Measurements from ENCODE around the gene RCCD1.

The RCCD1 gene

GRCh38 chr15:90957791-90958190 is 3.1 kb downstream of the RCCD1 start:
- DNase-seq = peak in 2 of 10 donors; percentile 55 to 79
- intact Hi-C loops (cut with DNase I) = no loop called here

- intact Hi-C loops (cut with DNase I) = no loop called here
- DNase-seq = peak in 2 of 10 donors; percentile 40 to 56
Measured at GRCh38 chr15:90959028-90959595, 4.4 kb downstream of the RCCD1 start.

DNA sequence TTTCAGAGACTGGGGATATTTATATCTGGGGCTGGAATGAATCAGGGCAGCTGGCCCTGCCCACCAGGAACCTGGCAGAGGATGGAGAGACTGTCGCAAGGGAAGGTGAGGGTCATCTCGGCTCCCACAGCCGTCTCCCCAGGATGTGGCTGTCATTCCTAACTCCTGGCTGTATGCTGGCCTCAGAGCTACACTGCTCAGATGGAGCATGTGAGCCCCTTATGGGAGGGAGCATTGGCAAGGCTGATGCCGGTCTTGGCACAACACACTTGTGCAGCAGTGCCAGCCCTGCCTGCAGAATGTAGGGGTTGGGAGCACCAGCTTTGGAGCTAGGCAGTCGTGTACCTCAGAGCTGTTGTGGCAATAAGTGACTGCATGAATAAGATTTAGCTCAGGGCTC is 5.2 kb downstream of the RCCD1 start:
- intact Hi-C loops (cut with DNase I) = no loop called here
- peak; percentile 51 to 96 (median 76) for DNase-seq

GRCh38 chr15:90960298-90961091 is 5.8 kb downstream of the RCCD1 start:
- DNase-seq = peak in 4 of 10 donors; percentile 16 to 88 (median 57)
- intact Hi-C loops (cut with DNase I) = no loop called here

- intact Hi-C loops (cut with DNase I) = no loop called here
- no peak for DNase-seq
Measured at GRCh38 chr15:90962021-90962420, 7.3 kb downstream of the RCCD1 start.

DNA sequence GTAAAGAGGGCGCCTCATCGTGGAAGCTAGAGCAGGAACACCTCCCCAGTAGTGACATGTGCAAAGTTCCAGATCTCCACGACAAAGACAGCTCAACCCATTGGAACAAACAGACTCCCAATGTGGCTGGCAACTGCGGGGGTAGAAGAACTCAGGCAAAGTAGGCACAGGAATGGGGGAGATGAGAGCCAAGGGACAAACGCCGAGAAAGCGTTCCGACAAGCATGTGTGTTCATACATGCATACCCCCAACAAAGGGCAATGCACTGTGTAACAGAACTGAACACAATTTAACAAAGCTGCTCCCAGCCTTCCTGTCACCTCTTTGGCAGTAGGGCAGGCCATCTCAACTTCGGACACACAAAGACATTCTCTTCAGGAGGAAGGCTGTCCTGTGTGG is 11.6 kb downstream of the RCCD1 start:
- DNase-seq = peak in 1 of 10 donors; percentile 67
- intact Hi-C loops (cut with DNase I) = no loop called here

DNA sequence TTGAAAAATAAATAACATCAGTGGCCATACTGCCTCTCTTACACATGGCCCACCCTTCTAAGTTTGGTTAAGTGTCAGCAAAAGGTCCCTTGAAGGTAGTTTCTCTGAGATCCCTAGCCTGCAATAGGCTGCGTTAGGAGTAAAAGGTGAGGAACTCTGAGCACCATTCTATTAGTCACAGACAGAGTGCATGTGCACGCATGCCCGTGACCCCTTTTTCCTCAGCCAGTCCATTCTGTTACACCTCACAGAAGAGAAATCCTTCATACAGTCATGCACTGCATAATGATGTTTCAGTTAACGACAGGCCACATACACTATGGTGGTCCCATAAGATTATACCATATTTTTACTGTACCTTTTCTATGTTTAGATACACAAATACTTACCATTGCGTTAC is 12.5 kb downstream of the RCCD1 start:
- intact Hi-C loops (cut with DNase I) = no loop called here
- DNase-seq = no peak

DNA sequence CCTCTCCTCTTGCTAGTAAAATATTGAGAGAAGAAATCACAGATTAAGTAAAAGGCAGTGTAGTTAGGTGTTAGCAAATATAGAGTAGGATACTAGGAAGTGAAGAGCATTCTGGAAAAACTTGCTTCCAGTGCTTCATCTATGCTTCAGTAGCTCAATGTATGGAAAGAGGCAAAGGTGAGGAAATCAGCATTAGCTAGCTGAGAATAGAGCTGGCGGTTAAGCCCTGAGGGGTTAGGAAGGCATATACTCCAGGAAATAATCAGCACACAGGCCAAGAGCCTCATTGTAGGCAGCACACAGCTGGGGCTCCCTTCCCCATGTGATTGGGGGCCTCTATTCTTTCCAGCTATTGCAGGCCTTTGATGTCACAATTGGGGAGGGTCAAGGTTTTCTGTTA is 13.8 kb downstream of the RCCD1 start:
- DNase-seq = no peak
- intact Hi-C loops (cut with DNase I) = no loop called here

GRCh38 chr15:90970274-90970673 is 15.6 kb downstream of the RCCD1 start:
- intact Hi-C loops (cut with DNase I) = no loop called here
- peak in 1 of 10 donors; percentile 42 for DNase-seq

DNA sequence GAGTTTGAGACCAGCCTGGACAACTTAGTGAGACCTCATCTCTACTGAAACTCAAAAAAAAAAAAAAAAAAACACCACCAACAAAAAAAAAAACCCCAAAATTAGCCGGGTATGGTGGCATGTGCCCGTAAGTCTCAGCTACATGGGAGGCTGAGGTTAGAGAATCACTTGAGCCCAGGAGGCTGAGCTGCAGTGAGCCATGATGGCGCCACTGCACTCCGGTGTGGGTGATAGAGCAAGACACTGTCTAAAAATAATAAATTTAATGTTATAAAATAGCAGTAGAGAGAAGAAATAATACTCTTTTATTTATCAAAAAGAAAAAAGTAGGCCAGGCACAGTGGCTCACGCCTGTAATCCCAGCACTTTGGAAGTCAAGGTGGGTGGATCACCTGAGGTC is 17.4 kb downstream of the RCCD1 start:
- DNase-seq = peak in 1 of 10 donors; percentile 74
- intact Hi-C loops (cut with DNase I) = no loop called here

GRCh38 chr15:90974216-90974615 is 19.5 kb downstream of the RCCD1 start:
- intact Hi-C loops (cut with DNase I) = no loop called here
- no peak for DNase-seq

GRCh38 chr15:90979582-90979981 is 24.9 kb downstream of the RCCD1 start:
- DNase-seq = no peak
- intact Hi-C loops (cut with DNase I) = loop anchor here (5.0 kb wide), 1 partner anchor 312 kb away; no protein-coding TSS in a partner anchor

GRCh38 chr15:90981681-90982080 is 27.0 kb downstream of the RCCD1 start:
- intact Hi-C loops (cut with DNase I) = no loop called here
- no peak for DNase-seq

GRCh38 chr15:90982135-90982534 is 27.5 kb downstream of the RCCD1 start:
- intact Hi-C loops (cut with DNase I) = no loop called here
- no peak for DNase-seq

DNA sequence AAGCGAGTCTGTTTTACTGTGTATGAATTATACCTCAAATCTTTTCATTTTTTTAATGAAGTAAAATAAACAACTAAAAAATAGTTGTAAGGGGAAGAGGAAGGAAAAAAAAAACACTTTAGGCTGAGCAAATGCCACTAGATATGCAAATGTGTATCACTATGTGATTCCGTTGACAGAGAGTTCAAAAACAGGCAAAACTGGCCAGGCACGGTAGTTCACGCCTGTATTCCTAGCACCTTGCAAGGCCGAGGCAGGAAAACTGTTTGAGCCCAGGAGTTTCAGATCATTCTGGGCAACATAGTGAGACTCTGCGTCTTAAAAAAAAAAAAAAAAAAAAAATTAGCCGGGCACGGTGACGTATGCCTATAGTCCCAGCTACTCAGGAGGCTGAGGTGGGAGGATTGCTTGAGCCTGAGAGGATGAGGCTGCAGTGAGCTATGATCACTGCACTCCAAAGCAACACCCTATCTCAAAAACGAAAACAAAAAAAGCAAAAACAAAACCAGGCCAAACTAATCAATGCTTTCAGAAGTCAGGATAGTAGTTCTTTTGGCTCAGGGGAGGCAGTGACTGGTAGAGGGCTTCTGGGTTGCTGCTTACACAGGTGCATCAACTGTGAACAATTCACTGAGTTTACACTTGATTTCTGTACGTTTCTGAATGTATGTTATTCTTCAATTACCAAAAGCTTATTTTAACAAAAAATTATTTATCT is 32.3 kb downstream of the RCCD1 start:
- intact Hi-C loops (cut with DNase I) = no loop called here
- DNase-seq = no peak

DNA sequence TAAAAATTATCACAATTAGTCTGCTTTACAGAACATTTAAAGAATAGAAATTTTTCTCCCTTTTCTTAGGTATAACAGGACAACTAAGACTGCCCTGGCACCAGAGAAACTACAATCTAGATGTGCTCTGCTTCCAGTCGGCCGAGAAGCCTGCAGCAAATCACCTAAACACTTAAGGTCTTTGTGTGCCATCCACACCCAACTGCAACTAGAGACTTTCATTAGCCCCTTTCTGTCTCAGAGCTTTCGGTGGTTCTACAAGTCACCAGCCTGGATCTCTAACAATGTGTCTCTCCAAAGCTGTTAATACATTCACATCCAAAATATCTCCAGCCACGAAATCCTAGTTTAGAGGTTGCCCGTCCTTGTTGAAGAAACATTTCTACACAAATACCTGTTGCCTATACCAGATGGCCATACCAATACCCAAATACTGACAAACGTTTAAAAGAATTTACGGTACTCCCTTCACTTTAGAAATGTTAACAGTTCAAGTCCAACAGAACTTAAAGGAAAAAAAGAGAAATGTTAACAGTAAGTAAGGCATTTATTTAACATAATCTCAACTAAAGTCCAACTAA is 33.0 kb downstream of the RCCD1 start:
- intact Hi-C loops (cut with DNase I) = no loop called here
- DNase-seq = no peak

- intact Hi-C loops (cut with DNase I) = no loop called here
Measured at GRCh38 chr15:90988296-90988695, 33.6 kb downstream of the RCCD1 start.

GRCh38 chr15:90989040-90989768 is 34.5 kb downstream of the RCCD1 start:
- no peak for DNase-seq
- intact Hi-C loops (cut with DNase I) = no loop called here

More at GRCh38 chr15:90988296-90988695, 33.6 kb downstream of the RCCD1 start:
- no peak for DNase-seq

- no peak for DNase-seq
- intact Hi-C loops (cut with DNase I) = loop anchor here (5.0 kb wide), 1 partner anchor 38 kb away; the partner anchor contains the start of gene RCCD1
Measured at GRCh38 chr15:90990446-90990845, 35.8 kb downstream of the RCCD1 start.

DNA sequence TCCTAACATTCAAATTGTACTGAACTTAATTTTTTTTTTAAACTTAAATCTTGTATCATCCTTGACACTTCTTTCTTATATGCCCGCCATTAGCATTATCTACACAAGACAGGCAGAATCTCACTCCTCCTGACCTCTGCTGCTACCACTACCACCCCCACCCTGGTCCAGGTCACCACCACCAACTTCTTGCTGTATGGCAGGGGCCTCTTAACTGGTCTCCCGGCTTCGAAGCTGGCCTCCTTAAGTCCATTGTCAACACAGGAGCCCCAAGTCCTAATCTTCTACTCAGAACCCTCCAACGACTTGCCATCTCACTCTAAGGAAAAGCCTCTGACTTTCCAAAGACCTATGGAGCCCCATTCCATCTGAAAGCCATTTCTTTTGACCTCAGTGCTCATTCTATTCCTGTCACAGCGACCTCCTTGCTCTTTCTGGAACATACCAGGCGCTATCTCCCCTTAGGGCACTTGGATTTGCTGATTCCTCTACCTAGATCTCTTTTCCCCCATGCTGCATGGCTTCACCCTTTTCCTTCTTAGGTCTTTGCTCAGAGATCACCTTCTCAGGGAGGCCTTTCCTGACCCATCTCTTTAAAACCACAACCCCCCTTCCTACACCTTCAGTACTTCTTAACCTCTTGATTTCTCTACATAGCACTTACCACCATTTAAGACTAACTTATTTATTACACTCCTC is 37.1 kb downstream of the RCCD1 start:
- peak in 1 of 10 donors; percentile 49 for DNase-seq
- intact Hi-C loops (cut with DNase I) = loop anchor here (5.0 kb wide), 1 partner anchor 39 kb away; the partner anchor contains the start of gene RCCD1

Data from posterior cingulate gyrus (tissue), 11 donors.